Kidney epithelial cell (primary cell): Measurements from ENCODE around the gene UTS2R. TPM values are rescaled to one million over a fixed set of nuclear protein-coding genes. Genes with fewer than 3 reads are reported as not detected.

ENCODE experiments used
- DNase-seq: peaks from one replicate; pipeline ENCODE4 v3.0.0-alpha.2; 2010; ENCODE audit warnings: low read depth
- H3K27me3 ChIP-seq: 2 replicates; pipeline ENCODE4 v1.6.0; 2011; ENCODE audit warnings: low read length; ENCODE audit not compliant: control insufficient read depth, insufficient read depth
- H3K36me3 ChIP-seq: 2 replicates; pipeline ENCODE4 v1.5.1; 2011; ENCODE audit warnings: low read length; ENCODE audit not compliant: control insufficient read depth, insufficient read depth
- H3K4me3 ChIP-seq: 2 replicates; pipeline ENCODE4 v1.5.1; 2011; ENCODE audit warnings: low read depth, mild to moderate bottlenecking, control low read depth, low read length
- total RNA-seq: library from RNA; depleted of rRNA; stranded (reverse); fragments of >200 nt; gene quantifications from 2 replicates; pipeline ENCODE4 v1.2.3, GENCODE V29; 2015
- TF ChIP-seq, protein P1 (sequence below): IDR thresholded peaks from 2 replicates; pipeline ENCODE4 v1.5.1; 2011; ENCODE audit warnings: mild to moderate bottlenecking, moderate library complexity, low read length, control low read depth, inconsistent platforms; ENCODE audit not compliant: insufficient read depth, poor library complexity, severe bottlenecking

Gene UTS2R
- total RNA-seq, 1 donor from 2014 or later: not detected

GRCh38 chr17:82414548-82415281, 43.1 kb downstream of the UTS2R start:
- no peaks in the 10 kb centered on the region for H3K27me3 ChIP-seq
- no peak for DNase-seq
- TF ChIP-seq, protein P1, sequence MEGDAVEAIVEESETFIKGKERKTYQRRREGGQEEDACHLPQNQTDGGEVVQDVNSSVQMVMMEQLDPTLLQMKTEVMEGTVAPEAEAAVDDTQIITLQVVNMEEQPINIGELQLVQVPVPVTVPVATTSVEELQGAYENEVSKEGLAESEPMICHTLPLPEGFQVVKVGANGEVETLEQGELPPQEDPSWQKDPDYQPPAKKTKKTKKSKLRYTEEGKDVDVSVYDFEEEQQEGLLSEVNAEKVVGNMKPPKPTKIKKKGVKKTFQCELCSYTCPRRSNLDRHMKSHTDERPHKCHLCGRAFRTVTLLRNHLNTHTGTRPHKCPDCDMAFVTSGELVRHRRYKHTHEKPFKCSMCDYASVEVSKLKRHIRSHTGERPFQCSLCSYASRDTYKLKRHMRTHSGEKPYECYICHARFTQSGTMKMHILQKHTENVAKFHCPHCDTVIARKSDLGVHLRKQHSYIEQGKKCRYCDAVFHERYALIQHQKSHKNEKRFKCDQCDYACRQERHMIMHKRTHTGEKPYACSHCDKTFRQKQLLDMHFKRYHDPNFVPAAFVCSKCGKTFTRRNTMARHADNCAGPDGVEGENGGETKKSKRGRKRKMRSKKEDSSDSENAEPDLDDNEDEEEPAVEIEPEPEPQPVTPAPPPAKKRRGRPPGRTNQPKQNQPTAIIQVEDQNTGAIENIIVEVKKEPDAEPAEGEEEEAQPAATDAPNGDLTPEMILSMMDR: peak; percentile 58
- H3K36me3 ChIP-seq: no peaks in the 10 kb centered on the region
- no peak overlapping the region for H3K4me3 ChIP-seq

DNA sequence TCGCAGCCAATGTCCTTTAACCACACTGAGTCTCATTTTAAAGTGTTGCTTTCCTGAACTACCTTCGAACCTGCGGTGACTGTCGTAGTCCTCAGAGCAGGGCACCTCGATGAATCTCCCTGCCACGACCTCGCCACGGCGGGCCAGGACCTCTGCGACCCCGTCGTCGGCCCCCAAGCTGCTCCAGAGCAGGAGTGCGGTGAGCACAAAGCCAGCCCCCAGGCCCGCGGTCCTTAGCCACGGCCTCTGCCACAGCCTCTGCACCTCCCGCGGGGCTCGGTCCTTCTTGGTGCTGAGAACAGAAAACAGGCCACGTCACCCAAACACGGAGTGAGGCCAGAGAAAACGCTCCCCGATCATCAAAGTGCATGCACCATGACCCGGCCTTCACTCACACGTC, 43.8 kb downstream of the UTS2R start:
- H3K4me3 ChIP-seq: no peak overlapping the region
- H3K36me3 ChIP-seq: no peaks in the 10 kb centered on the region
- TF ChIP-seq, protein P1: no peak
- DNase-seq: no peak
- no peaks in the 10 kb centered on the region for H3K27me3 ChIP-seq

GRCh38 chr17:82415786-82416185, 44.2 kb downstream of the UTS2R start:
- no peak for DNase-seq
- H3K36me3 ChIP-seq: no peaks in the 10 kb centered on the region
- TF ChIP-seq, protein P1: no peak
- H3K27me3 ChIP-seq: no peaks in the 10 kb centered on the region
- no peak overlapping the region for H3K4me3 ChIP-seq

DNA sequence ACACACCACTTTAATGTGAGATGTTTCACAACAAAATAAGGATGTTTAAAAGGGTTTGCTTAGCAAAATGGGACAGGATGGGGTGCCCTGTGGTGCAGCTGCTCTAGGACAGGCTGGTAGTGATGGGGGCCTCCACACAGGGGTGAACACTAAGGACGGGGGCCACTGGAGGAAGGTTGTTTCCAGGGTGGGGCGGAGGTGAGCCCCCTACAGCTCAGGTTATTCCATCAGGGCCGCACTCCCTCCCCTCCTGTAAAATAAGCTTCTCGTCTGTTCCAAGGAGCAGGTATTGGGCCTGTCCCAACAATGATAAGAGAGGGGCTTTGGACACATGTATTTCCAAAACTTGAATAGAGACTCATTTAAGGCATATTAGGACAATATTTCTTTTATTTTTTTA, 44.7 kb downstream of the UTS2R start:
- H3K27me3 ChIP-seq: no peaks in the 10 kb centered on the region
- TF ChIP-seq, protein P1: no peak
- DNase-seq: no peak
- no peaks in the 10 kb centered on the region for H3K36me3 ChIP-seq
- no peak overlapping the region for H3K4me3 ChIP-seq

GRCh38 chr17:82416771-82417170, 45.2 kb downstream of the UTS2R start:
- Histone ChIP-seq H3K36me3 (no peaks in the 10 kb centered on the region), H3K4me3 (no peak overlapping the region), H3K27me3 (no peaks in the 10 kb centered on the region)
- TF ChIP-seq, protein P1: no peak
- no peak for DNase-seq
